Activated CD8-positive, alpha-beta T cell treated with anti-CD3 and anti-CD28 coated beads for 36 hours (primary cell): ENCODE measurements around the gene YLPM1. TPM values are rescaled to one million over a fixed set of nuclear protein-coding genes. Genes with fewer than 3 reads are reported as not detected.
A peak's percentile ranks its signal among the peaks of the same experiment; 100 is the strongest.

ENCODE experiments used
- ATAC-seq: fragments of 200-7000 bp; cut with Tn5 transposase; one replicate; pipeline ENCODE4 v1.10.0; 2021; ENCODE audit warnings: mild to moderate bottlenecking, moderate library complexity
- CTCF ChIA-PET: fragments of 350-600 bp; sonication (Branson Sonifier 250); formaldehyde crosslinking; loops from one replicate; lab custom pipeline; 2021; ENCODE audit warnings: antibody characterized with exemption; lab: Charles Lee
- POLR2A ChIA-PET: fragments of 350-600 bp; sonication (Branson Sonifier 250); formaldehyde crosslinking; loops from one replicate; lab custom pipeline; 2021; ENCODE audit warnings: antibody characterized with exemption; lab: Charles Lee
- DNase-seq: peaks from one replicate; pipeline ENCODE4 v3.0.0-alpha.2; 2020
- H3K27ac Mint-ChIP-seq: one replicate; pipeline ENCODE4 v1.8.0; 2021; ENCODE audit warnings: mild to moderate bottlenecking, mixed read lengths
- H3K27me3 Mint-ChIP-seq: one replicate; pipeline ENCODE4 v1.8.0; 2021; ENCODE audit warnings: mixed read lengths
- H3K36me3 Mint-ChIP-seq: one replicate; pipeline ENCODE4 v1.8.0; 2021; ENCODE audit warnings: low read depth, mixed read lengths
- H3K4me1 Mint-ChIP-seq: one replicate; pipeline ENCODE4 v1.8.0; 2021; ENCODE audit warnings: low read depth, mixed read lengths
- H3K4me3 Mint-ChIP-seq: one replicate; pipeline ENCODE4 v1.8.0; 2021; ENCODE audit warnings: mild to moderate bottlenecking, moderate library complexity, mixed read lengths
- H3K9me3 Mint-ChIP-seq: one replicate; pipeline ENCODE4 v1.8.0; 2021; ENCODE audit warnings: mixed read lengths
- CTCF ChIP-seq: fragments of 200-600 bp; IDR thresholded peaks from one replicate; pipeline ENCODE4 v1.8.0; 2022; ENCODE audit warnings: antibody characterized with exemption, mild to moderate bottlenecking
- intact Hi-C: fragments of 100-400 bp; cut with micrococcal nuclease; formaldehyde crosslinking; loops from one replicate; pipeline ENCODE4 v1.10.0; 2022
- total RNA-seq, 2 experiments: library from RNA; stranded (reverse); gene quantifications; one replicate each; pipeline ENCODE4 v1.2.3, GENCODE V29; 2021

The YLPM1 gene
- total RNA-seq, 2 experiments from 2014 or later, result 43.6 to 49.0 TPM

- POLR2A ChIA-PET, result no interaction called here
- Mint-ChIP-seq H3K36me3 (peaks cover 43% of the 10 kb centered on the region), H3K9me3 (peaks cover 4% of the 10 kb centered on the region), H3K27me3 (no peaks in the 10 kb centered on the region), H3K4me3 (no peak overlapping the region), H3K27ac (no peak overlapping the region), H3K4me1 (peaks cover 48% of the 10 kb centered on the region)
- intact Hi-C loops, result no loop called here
- CTCF ChIA-PET, result interaction anchor here (1.2 to 1.3 kb wide), 2 partner anchors 9 to 10 kb away, joined by 3 to 6 read pairs; no protein-coding TSS in a partner anchor
- TF ChIP-seq CTCF, result no peak
- DNase-seq (no peak), ATAC-seq (no peak)
These were observed 31.8 kb downstream of the YLPM1 start for GRCh38 chr14:74794947-74795346.

GRCh38 chr14:74799765-74800164 is 36.6 kb downstream of the YLPM1 start:
- Mint-ChIP-seq H3K27me3 (no peaks in the 10 kb centered on the region), H3K27ac (no peak overlapping the region), H3K4me3 (no peak overlapping the region), H3K36me3 (peaks cover 32% of the 10 kb centered on the region), H3K4me1 (peaks cover 20% of the 10 kb centered on the region), H3K9me3 (no peaks in the 10 kb centered on the region)
- intact Hi-C loops, result no loop called here
- ChIA-PET POLR2A (no interaction called here), CTCF (interaction anchor here (1.4 kb wide), 1 partner anchor 61 kb away, joined by 4 read pairs; no protein-coding TSS in a partner anchor)
- TF ChIP-seq CTCF, result no peak
- DNase-seq, result no peak
- no peak for ATAC-seq

- POLR2A ChIA-PET, result no interaction called here
- Mint-ChIP-seq H3K27ac (no peak overlapping the region), H3K4me1 (peaks cover 11% of the 10 kb centered on the region)
These were observed 37.7 kb downstream of the YLPM1 start for GRCh38 chr14:74800780-74801179.

GRCh38 chr14:74801396-74801795 is 38.3 kb downstream of the YLPM1 start:
- ATAC-seq (no peak), DNase-seq (no peak)
- peaks cover 24% of the 10 kb centered on the region for H3K36me3 Mint-ChIP-seq
- ChIA-PET POLR2A (interaction anchor here (0.7 kb wide), 1 partner anchor 262 kb away, joined by 3 read pairs; no protein-coding TSS in a partner anchor), CTCF (interaction anchor here (1.0 kb wide), 1 partner anchor 9 kb away, joined by 4 read pairs; no protein-coding TSS in a partner anchor)
- no peaks in the 10 kb centered on the region for H3K27me3 Mint-ChIP-seq
- intact Hi-C loops, result no loop called here
- peaks cover 8% of the 10 kb centered on the region for H3K4me1 Mint-ChIP-seq
- H3K27ac Mint-ChIP-seq, result no peak overlapping the region
- H3K9me3 Mint-ChIP-seq, result no peaks in the 10 kb centered on the region
- TF ChIP-seq CTCF, result no peak
- H3K4me3 Mint-ChIP-seq, result no peak overlapping the region

More at GRCh38 chr14:74800780-74801179, 37.7 kb downstream of the YLPM1 start:
- Mint-ChIP-seq H3K36me3 (peaks cover 26% of the 10 kb centered on the region), H3K9me3 (no peaks in the 10 kb centered on the region), H3K4me3 (no peak overlapping the region), H3K27me3 (no peaks in the 10 kb centered on the region)
- CTCF ChIA-PET, result interaction anchor here (0.9 kb wide), 1 partner anchor 9 kb away, joined by 4 read pairs; no protein-coding TSS in a partner anchor
- ATAC-seq (no peak), DNase-seq (no peak)
- intact Hi-C loops, result no loop called here
- TF ChIP-seq CTCF, result no peak

- ChIA-PET POLR2A (interaction anchor here (1.2 kb wide), 1 partner anchor 250 kb away, joined by 4 read pairs; no protein-coding TSS in a partner anchor), CTCF (interaction anchor here (0.6 to 2.5 kb wide), 15 partner anchors 9 to 1464 kb away, joined by 3 to 22 read pairs (median 4); partner anchors contain the start of gene LTBP2)
- H3K27ac Mint-ChIP-seq, result no peak overlapping the region
- peaks cover 2% of the 10 kb centered on the region for H3K4me1 Mint-ChIP-seq
- H3K4me3 Mint-ChIP-seq, result no peak overlapping the region
- DNase-seq (peak; percentile 45), ATAC-seq (peak; percentile 77)
- intact Hi-C loops, result no loop called here
- no peaks in the 10 kb centered on the region for H3K27me3 Mint-ChIP-seq
- H3K36me3 Mint-ChIP-seq, result peaks cover 23% of the 10 kb centered on the region
- H3K9me3 Mint-ChIP-seq, result no peaks in the 10 kb centered on the region
- TF ChIP-seq CTCF, result peak; percentile 53
These were observed 41.2 kb downstream of the YLPM1 start for GRCh38 chr14:74804219-74804825.
